ENCODE data around the gene ARHGAP15.
"Not testable (repeated sequence)": the region's sequence is repeated elsewhere in the genome, so short reads cannot be mapped to it uniquely, and the experiment has no call there.

The ARHGAP15 gene

GRCh38 chr2:143088388-143088787 is 40.8 kb upstream of the ARHGAP15 start:
- H3K27ac ChIP-seq (ENCODE audit: low read depth, low read length, poor library complexity, severe bottlenecking) = no peak overlapping the region
- no peaks in the 10 kb centered on the region for H3F3A ChIP-seq (ENCODE audit: insufficient read depth, low read length)
- no peak overlapping the region for H3K4me2 ChIP-seq (ENCODE audit: low read length)
- no peak overlapping the region for H3K9ac ChIP-seq (ENCODE audit: low read length)
- no peaks in the 10 kb centered on the region for H3K79me2 ChIP-seq (ENCODE audit: insufficient read depth, low read length)
- H3K4me3 ChIP-seq (ENCODE audit: low read depth, low read length, poor library complexity, severe bottlenecking) = no peak overlapping the region
- TF ChIP-seq, protein P1, sequence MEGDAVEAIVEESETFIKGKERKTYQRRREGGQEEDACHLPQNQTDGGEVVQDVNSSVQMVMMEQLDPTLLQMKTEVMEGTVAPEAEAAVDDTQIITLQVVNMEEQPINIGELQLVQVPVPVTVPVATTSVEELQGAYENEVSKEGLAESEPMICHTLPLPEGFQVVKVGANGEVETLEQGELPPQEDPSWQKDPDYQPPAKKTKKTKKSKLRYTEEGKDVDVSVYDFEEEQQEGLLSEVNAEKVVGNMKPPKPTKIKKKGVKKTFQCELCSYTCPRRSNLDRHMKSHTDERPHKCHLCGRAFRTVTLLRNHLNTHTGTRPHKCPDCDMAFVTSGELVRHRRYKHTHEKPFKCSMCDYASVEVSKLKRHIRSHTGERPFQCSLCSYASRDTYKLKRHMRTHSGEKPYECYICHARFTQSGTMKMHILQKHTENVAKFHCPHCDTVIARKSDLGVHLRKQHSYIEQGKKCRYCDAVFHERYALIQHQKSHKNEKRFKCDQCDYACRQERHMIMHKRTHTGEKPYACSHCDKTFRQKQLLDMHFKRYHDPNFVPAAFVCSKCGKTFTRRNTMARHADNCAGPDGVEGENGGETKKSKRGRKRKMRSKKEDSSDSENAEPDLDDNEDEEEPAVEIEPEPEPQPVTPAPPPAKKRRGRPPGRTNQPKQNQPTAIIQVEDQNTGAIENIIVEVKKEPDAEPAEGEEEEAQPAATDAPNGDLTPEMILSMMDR (IDR thresholded peaks at IDR 0.05; ENCODE audit: low read length) = no peak
- no peak for TF ChIP-seq EZH2 (IDR thresholded peaks at IDR 0.05; ENCODE audit: borderline replicate concordance, low read length)
- no peaks in the 10 kb centered on the region for H3K9me3 ChIP-seq (ENCODE audit: low read length)
- no peaks in the 10 kb centered on the region for H4K20me1 ChIP-seq (ENCODE audit: insufficient read depth, low read length)
- no peaks in the 10 kb centered on the region for H3K36me3 ChIP-seq (ENCODE audit: insufficient read depth, low read length)
- H3K4me1 ChIP-seq (ENCODE audit: insufficient read depth, low read length, severe bottlenecking) = no peaks in the 10 kb centered on the region
- no peaks in the 10 kb centered on the region for H3K27me3 ChIP-seq (ENCODE audit: insufficient read depth, low read length)
- no peak overlapping the region for H2AFZ ChIP-seq (ENCODE audit: low read length)
- H3K9me2 ChIP-seq (ENCODE audit: low read depth, low read length) = no peaks in the 10 kb centered on the region

- H3K9me2 ChIP-seq (ENCODE audit: low read depth, low read length); H3K79me2 ChIP-seq (ENCODE audit: insufficient read depth, low read length); H3K4me2 ChIP-seq (ENCODE audit: low read length); H3K4me1 ChIP-seq (ENCODE audit: insufficient read depth, low read length, severe bottlenecking); H4K20me1 ChIP-seq (ENCODE audit: insufficient read depth, low read length); H3K36me3 ChIP-seq (ENCODE audit: insufficient read depth, low read length); H3K9me3 ChIP-seq (ENCODE audit: low read length); H2AFZ ChIP-seq (ENCODE audit: low read length); H3K9ac ChIP-seq (ENCODE audit: low read length); H3K4me3 ChIP-seq (ENCODE audit: low read depth, low read length, poor library complexity, severe bottlenecking); H3K27me3 ChIP-seq (ENCODE audit: insufficient read depth, low read length); H3F3A ChIP-seq (ENCODE audit: insufficient read depth, low read length); H3K27ac ChIP-seq (ENCODE audit: low read depth, low read length, poor library complexity, severe bottlenecking): not testable (repeated sequence)
Observed at GRCh38 chr2:143089520-143089919, 39.7 kb upstream of the ARHGAP15 start.

- no peak overlapping the region for H3K27ac ChIP-seq (ENCODE audit: low read depth, low read length, poor library complexity, severe bottlenecking)
- H3K4me3 ChIP-seq (ENCODE audit: low read depth, low read length, poor library complexity, severe bottlenecking) = no peak overlapping the region
- peak overlapping the region; percentile 47; the same call in 1 of the 2 replicates for H2AFZ ChIP-seq (ENCODE audit: low read length)
- TF ChIP-seq, protein P1 (IDR thresholded peaks at IDR 0.05; ENCODE audit: low read length) = peak; percentile 90
- TF ChIP-seq EZH2 (IDR thresholded peaks at IDR 0.05; ENCODE audit: borderline replicate concordance, low read length) = no peak
- no peaks in the 10 kb centered on the region for H3K9me3 ChIP-seq (ENCODE audit: low read length)
- no peaks in the 10 kb centered on the region for H3K79me2 ChIP-seq (ENCODE audit: insufficient read depth, low read length)
- no peaks in the 10 kb centered on the region for H4K20me1 ChIP-seq (ENCODE audit: insufficient read depth, low read length)
- H3K9me2 ChIP-seq (ENCODE audit: low read depth, low read length) = no peaks in the 10 kb centered on the region
- no peaks in the 10 kb centered on the region for H3F3A ChIP-seq (ENCODE audit: insufficient read depth, low read length)
- no peaks in the 10 kb centered on the region for H3K27me3 ChIP-seq (ENCODE audit: insufficient read depth, low read length)
- H3K4me2 ChIP-seq (ENCODE audit: low read length) = peak overlapping the region; percentile 27; the same call in 1 of the 2 replicates
- no peaks in the 10 kb centered on the region for H3K36me3 ChIP-seq (ENCODE audit: insufficient read depth, low read length)
- no peak overlapping the region for H3K9ac ChIP-seq (ENCODE audit: low read length)
- H3K4me1 ChIP-seq (ENCODE audit: insufficient read depth, low read length, severe bottlenecking) = peaks cover 11% of the 10 kb centered on the region
Observed at GRCh38 chr2:143110758-143111428, 18.3 kb upstream of the ARHGAP15 start.

- Histone ChIP-seq H3K9me2 (ENCODE audit: low read depth, low read length) (no peaks in the 10 kb centered on the region), H3K79me2 (ENCODE audit: insufficient read depth, low read length) (no peaks in the 10 kb centered on the region)
- TF ChIP-seq, protein P1 (IDR thresholded peaks at IDR 0.05; ENCODE audit: low read length) = no peak
- no peak for TF ChIP-seq EZH2 (IDR thresholded peaks at IDR 0.05; ENCODE audit: borderline replicate concordance, low read length)
Observed at GRCh38 chr2:143117225-143117624, 12.0 kb upstream of the ARHGAP15 start.

More at GRCh38 chr2:143117225-143117624, 12.0 kb upstream of the ARHGAP15 start:
- Histone ChIP-seq H3K9me3 (ENCODE audit: low read length) (no peaks in the 10 kb centered on the region), H3K9ac (ENCODE audit: low read length) (no peak overlapping the region), H3K4me3 (ENCODE audit: low read depth, low read length, poor library complexity, severe bottlenecking) (no peak overlapping the region), H3K36me3 (ENCODE audit: insufficient read depth, low read length) (no peaks in the 10 kb centered on the region), H2AFZ (ENCODE audit: low read length) (no peak overlapping the region), H3K27ac (ENCODE audit: low read depth, low read length, poor library complexity, severe bottlenecking) (no peak overlapping the region), H3F3A (ENCODE audit: insufficient read depth, low read length) (no peaks in the 10 kb centered on the region), H3K4me1 (ENCODE audit: insufficient read depth, low read length, severe bottlenecking) (peaks cover 14% of the 10 kb centered on the region), H4K20me1 (ENCODE audit: insufficient read depth, low read length) (no peaks in the 10 kb centered on the region), H3K27me3 (ENCODE audit: insufficient read depth, low read length) (no peaks in the 10 kb centered on the region), H3K4me2 (ENCODE audit: low read length) (no peak overlapping the region)
